RWPE1 (cell line): ENCODE results near the gene GRID1.

ENCODE experiments used
- CTCF ChIA-PET: fragments of 350-600 bp; sonication (Branson Sonifier 250); formaldehyde crosslinking; extraction: SDS; loops from one replicate; lab custom pipeline; 2021; lab: Yijun Ruan, JAX
- POLR2A ChIA-PET: fragments of 400-600 bp; formaldehyde crosslinking; extraction: SDS; loops from one replicate; lab custom pipeline; 2020; ENCODE audit warnings: antibody characterized with exemption; ENCODE audit not compliant: low non-redundant PET; lab: Yijun Ruan, JAX
- DNase-seq: peaks from one replicate; pipeline ENCODE4 v3.0.0; 2012; ENCODE audit warnings: low spot score
- H3K27ac ChIP-seq: fragments of 450-650 bp; 2 replicates; pipeline ENCODE4 v1.5.1; 2017
- TF ChIP-seq, protein P1 (sequence below): fragments of 450-650 bp; conservative IDR thresholded peaks from 2 replicates; pipeline ENCODE4 v1.5.1; 2017; ENCODE audit warnings: low read depth, mild to moderate bottlenecking

Gene GRID1

DNA sequence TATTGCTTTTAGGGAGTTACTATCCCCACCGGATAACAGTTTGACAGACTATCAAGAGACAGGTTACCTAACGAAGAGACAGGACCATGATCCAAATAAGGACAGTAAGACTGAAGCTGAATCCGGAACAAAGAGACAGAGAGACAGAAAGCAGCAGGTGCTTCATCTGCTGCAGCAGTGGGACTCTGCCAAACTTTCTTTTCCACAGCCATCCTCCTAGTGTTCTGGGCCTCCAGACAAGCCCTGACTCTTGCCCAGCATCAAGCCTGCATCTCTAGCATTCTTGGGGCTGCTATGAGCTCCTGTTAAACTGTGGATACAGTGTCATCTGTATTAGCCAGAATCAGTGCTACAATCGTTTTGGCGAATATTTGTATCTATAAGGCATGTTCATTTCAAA is 761.7 kb downstream of the GRID1 start:
- CTCF ChIA-PET: no interaction called here
- DNase-seq: no peak
- TF ChIP-seq, protein P1, sequence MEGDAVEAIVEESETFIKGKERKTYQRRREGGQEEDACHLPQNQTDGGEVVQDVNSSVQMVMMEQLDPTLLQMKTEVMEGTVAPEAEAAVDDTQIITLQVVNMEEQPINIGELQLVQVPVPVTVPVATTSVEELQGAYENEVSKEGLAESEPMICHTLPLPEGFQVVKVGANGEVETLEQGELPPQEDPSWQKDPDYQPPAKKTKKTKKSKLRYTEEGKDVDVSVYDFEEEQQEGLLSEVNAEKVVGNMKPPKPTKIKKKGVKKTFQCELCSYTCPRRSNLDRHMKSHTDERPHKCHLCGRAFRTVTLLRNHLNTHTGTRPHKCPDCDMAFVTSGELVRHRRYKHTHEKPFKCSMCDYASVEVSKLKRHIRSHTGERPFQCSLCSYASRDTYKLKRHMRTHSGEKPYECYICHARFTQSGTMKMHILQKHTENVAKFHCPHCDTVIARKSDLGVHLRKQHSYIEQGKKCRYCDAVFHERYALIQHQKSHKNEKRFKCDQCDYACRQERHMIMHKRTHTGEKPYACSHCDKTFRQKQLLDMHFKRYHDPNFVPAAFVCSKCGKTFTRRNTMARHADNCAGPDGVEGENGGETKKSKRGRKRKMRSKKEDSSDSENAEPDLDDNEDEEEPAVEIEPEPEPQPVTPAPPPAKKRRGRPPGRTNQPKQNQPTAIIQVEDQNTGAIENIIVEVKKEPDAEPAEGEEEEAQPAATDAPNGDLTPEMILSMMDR: no peak
- H3K27ac ChIP-seq: no peak overlapping the region
- POLR2A ChIA-PET: no interaction called here

DNA sequence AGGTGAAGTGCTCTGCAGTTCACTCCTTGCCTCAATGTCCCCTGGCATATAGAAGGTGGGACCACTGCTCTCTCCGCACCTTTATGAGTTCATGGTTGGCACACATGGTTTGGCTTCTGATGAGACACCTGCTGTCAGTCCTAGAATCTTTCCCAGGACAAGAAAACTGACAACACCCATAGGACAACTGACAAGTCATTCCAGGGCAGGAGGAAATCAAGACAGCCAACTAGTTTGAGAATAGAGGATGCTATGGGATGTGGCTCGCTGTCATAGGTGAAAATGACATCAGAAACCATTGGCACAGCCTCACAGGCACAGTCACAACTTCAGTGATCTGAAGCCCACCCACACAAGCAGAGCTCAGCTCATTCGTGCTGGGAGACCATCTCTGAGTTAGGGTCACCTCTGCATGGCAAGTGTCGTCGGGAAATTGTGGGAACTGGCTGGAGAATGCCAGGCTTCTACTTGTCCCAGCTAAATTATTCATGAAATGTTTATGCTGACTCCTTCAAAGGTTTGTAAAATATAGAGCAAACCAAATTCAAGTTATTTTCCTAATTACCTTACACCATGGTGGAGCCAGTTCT is 762.4 kb downstream of the GRID1 start:
- no peak for DNase-seq
- TF ChIP-seq, protein P1: no peak
- no peak overlapping the region for H3K27ac ChIP-seq
- POLR2A ChIA-PET: no interaction called here
- CTCF ChIA-PET: no interaction called here

DNA sequence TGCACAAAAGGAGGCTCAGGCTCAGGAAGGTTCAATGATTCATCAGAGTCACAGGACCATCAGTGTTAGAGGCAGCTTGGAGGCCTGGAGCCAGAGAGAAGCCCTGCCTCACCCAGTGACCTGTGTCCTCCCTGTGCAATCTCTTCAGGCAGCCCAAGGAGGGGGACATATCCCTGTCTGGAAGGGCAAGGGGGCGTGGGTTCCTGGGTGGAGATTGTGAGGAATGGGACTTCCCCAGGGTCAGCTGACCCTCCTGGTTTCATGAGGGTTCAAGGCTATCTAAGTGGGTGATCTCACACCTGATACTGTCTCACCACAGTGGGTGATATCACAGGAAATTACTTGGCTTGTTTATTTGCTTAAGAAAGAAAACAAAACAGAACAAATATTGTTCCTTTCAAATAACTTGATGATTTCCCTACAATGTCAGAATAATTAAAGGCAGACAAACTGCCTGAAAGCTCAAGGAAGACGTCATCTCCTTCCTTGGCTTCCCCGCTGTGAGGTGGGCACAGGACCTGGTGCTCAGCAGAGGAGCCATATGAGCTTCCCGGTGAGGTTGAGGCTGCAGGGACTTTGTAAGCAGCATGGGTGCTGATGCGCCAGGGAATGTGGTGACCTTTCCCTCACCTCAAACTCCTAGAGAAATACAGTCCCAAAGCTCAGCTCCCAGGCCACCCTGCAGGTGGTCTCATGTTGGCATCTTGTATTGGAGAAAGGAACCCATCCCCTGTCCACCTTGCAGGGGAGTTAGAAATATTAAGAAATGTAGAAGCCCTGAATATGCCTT is 763.2 kb downstream of the GRID1 start:
- POLR2A ChIA-PET: no interaction called here
- H3K27ac ChIP-seq: no peak overlapping the region
- no peak for DNase-seq
- TF ChIP-seq, protein P1: no peak
- CTCF ChIA-PET: no interaction called here

DNA sequence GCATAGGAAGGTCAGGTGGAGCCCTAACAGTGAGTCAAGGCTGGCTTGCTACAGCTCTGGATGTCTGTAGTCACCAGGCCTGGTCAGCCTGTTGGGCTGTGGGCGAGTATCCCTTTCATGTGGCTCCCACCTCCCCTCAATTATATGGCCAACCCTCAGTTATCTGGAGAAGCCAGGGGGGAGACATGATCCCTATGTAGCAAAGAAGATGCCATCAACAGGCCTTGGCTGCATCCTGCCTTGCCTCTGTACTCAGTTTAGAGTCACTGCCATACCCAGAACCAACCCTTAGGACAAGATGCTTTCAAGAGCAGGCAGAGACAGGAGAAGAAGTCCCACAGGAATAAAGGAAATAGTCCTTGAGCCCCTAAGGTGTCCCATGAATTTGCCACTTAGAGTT is 763.9 kb downstream of the GRID1 start:
- POLR2A ChIA-PET: no interaction called here
- no peak for DNase-seq
- H3K27ac ChIP-seq: no peak overlapping the region
- CTCF ChIA-PET: no interaction called here
- TF ChIP-seq, protein P1: no peak

DNA sequence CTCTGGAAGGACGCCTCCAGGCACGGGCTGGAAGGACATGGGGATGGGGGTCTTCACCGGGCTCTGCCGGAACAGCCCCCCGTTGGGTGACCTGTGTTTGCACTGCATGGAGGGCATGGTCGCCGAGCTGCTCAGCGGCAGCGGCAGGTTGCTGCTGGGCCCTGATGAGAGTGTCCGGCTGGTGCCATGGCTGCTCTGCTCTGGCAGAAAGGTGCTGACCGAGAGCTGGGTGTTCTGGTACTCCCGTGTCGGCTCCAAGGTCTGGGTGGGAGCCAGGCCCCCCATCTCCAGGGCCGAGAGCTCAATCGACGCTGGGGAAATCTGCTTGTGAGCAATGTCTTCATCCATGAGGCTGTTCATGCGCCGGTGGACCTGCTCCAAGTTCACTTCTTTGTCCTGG is 764.3 kb downstream of the GRID1 start:
- no peak for DNase-seq
- TF ChIP-seq, protein P1: no peak
- CTCF ChIA-PET: no interaction called here
- H3K27ac ChIP-seq: no peak overlapping the region
- POLR2A ChIA-PET: no interaction called here

DNA sequence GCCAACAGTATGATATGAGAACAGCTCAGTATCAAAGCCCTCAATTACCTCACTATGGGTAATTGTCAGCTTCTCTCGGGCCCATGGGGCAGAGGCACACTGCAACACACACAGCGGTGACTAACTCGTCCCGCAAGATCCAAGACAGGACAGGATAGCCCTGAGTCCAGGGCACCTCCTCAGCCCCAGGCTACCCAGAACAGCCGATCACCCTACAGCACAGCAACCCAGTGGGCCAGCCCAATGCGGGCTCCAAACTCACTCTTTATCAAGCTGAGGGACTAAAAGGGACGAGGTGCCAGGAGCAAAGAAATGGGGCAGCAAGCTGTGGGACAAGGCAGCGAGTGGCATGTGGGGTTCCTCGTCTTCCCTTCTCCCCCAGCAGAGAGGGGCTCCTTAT is 765.1 kb downstream of the GRID1 start:
- no peak overlapping the region for H3K27ac ChIP-seq
- no peak for DNase-seq
- ChIA-PET POLR2A (no interaction called here), CTCF (no interaction called here)
- TF ChIP-seq, protein P1: no peak
